Thoracic aorta (tissue), 2 donors: Measurements from ENCODE around the gene SAMD15. TPM values are rescaled to one million over a fixed set of nuclear protein-coding genes. Genes with fewer than 3 reads are reported as not detected.

Source experiments
- ATAC-seq: fragments of 150-250 bp; one replicate; pipeline ENCODE4 v1.8.0; 2017; ENCODE audit warnings: low read depth; ENCODE audit not compliant: insufficient number of reproducible peaks, low FRiP score
- DNase-seq: peaks from one replicate; pipeline ENCODE4 v3.0.0-alpha.2; 2020; ENCODE audit warnings: low spot score
- H3K27ac ChIP-seq, 2 donors: fragments of 200-600 bp; sonication (generic); 1 replicate in 1 of 2; 2 replicates in 1 of 2; pipeline ENCODE4 v1.5.1; 2016; ENCODE audit warnings: mild to moderate bottlenecking in 2 of 2, moderate library complexity in 2 of 2
- H3K27me3 ChIP-seq: fragments of 200-600 bp; sonication (generic); replicated peaks from 2 replicates; pipeline ENCODE4 v1.6.0; 2016; ENCODE audit warnings: mild to moderate bottlenecking; ENCODE audit not compliant: insufficient read depth
- H3K36me3 ChIP-seq: fragments of 200-600 bp; sonication (generic); one replicate; pipeline ENCODE4 v1.5.1; 2016
- H3K4me1 ChIP-seq, 2 donors: fragments of 200-600 bp; sonication (generic); 1 replicate in 1 of 2; 2 replicates in 1 of 2; pipeline versions ENCODE4 v1.5.1 to v1.6.0; 2016; ENCODE audit warnings: low read depth in 2 of 2, mild to moderate bottlenecking in 1 of 2; ENCODE audit not compliant: control insufficient read depth in 1 of 2
- H3K4me3 ChIP-seq: fragments of 200-600 bp; sonication (generic); 2 replicates; pipeline ENCODE4 v1.5.1; 2016; ENCODE audit warnings: mild to moderate bottlenecking
- H3K9me3 ChIP-seq: fragments of 200-600 bp; sonication (generic); 2 replicates; pipeline ENCODE4 v1.5.1; 2016
- total RNA-seq, 2 donors: library from RNA; depleted of rRNA; stranded (reverse); fragments of >200 nt; gene quantifications; one replicate each; pipeline versions ENCODE4 v1.1.0 to v1.2.3, GENCODE V29; 2016
- TF ChIP-seq, protein P1 (sequence below): fragments of 200-600 bp; sonication (generic); IDR thresholded peaks from one replicate; pipeline ENCODE4 v1.5.1; 2019; ENCODE audit warnings: antibody characterized with exemption

The SAMD15 gene
- total RNA-seq, 2 donors from 2014 or later, result 0.14 TPM; not detected in 1

GRCh38 chr14:77424862-77425261 lies 47.7 kb downstream of the SAMD15 start:
- Histone ChIP-seq H3K27ac (no peak overlapping the region), H3K4me1 (no peaks in the 10 kb centered on the region), H3K27me3 (no peaks in the 10 kb centered on the region), H3K9me3 (peaks cover under 1% of the 10 kb centered on the region), H3K36me3 (peaks cover 51% of the 10 kb centered on the region), H3K4me3 (no peak overlapping the region)
- TF ChIP-seq, protein P1, sequence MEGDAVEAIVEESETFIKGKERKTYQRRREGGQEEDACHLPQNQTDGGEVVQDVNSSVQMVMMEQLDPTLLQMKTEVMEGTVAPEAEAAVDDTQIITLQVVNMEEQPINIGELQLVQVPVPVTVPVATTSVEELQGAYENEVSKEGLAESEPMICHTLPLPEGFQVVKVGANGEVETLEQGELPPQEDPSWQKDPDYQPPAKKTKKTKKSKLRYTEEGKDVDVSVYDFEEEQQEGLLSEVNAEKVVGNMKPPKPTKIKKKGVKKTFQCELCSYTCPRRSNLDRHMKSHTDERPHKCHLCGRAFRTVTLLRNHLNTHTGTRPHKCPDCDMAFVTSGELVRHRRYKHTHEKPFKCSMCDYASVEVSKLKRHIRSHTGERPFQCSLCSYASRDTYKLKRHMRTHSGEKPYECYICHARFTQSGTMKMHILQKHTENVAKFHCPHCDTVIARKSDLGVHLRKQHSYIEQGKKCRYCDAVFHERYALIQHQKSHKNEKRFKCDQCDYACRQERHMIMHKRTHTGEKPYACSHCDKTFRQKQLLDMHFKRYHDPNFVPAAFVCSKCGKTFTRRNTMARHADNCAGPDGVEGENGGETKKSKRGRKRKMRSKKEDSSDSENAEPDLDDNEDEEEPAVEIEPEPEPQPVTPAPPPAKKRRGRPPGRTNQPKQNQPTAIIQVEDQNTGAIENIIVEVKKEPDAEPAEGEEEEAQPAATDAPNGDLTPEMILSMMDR, result no peak
- DNase-seq (no peak), ATAC-seq (no peak)

DNA sequence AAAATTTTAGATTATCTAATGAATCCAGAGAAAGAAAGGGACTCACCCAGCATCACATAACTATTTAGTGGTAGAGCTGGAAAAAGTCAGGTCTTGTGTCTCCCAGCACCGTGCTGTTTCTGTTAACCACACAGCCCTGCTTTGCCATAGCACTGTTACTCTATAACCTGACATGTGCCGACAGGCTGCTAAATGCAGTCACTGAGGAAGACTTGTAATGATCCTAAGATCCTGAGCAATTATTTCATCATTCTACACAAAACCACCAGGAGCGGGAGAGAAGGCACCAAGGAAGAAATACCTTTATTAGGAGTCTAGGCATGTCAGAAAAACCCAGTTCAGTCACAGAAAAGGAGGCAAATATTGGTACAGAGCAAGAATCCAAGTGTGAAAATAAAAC lies 49.2 kb downstream of the SAMD15 start:
- no peak for ATAC-seq
- no peaks in the 10 kb centered on the region for H3K4me1 ChIP-seq
- no peak for DNase-seq
- no peak overlapping the region for H3K27ac ChIP-seq
- TF ChIP-seq, protein P1, result no peak
- H3K9me3 ChIP-seq, result no peaks in the 10 kb centered on the region
- H3K4me3 ChIP-seq, result no peak overlapping the region
- H3K27me3 ChIP-seq, result no peaks in the 10 kb centered on the region
- H3K36me3 ChIP-seq, result peaks cover 49% of the 10 kb centered on the region

GRCh38 chr14:77436042-77436441 lies 58.9 kb downstream of the SAMD15 start:
- no peak for ATAC-seq
- no peaks in the 10 kb centered on the region for H3K27me3 ChIP-seq
- no peaks in the 10 kb centered on the region for H3K9me3 ChIP-seq
- no peaks in the 10 kb centered on the region for H3K4me1 ChIP-seq
- peaks cover 33% of the 10 kb centered on the region for H3K36me3 ChIP-seq
- no peak overlapping the region for H3K27ac ChIP-seq
- no peak overlapping the region for H3K4me3 ChIP-seq
- DNase-seq, result no peak
- TF ChIP-seq, protein P1, result no peak

GRCh38 chr14:77438596-77438995 lies 61.4 kb downstream of the SAMD15 start:
- ATAC-seq, result no peak
- Histone ChIP-seq H3K27me3 (no peaks in the 10 kb centered on the region), H3K27ac (no peak overlapping the region), H3K36me3 (peaks cover 49% of the 10 kb centered on the region), H3K9me3 (no peaks in the 10 kb centered on the region), H3K4me3 (no peak overlapping the region), H3K4me1 (no peaks in the 10 kb centered on the region)
- TF ChIP-seq, protein P1, result no peak
- DNase-seq, result no peak

DNA sequence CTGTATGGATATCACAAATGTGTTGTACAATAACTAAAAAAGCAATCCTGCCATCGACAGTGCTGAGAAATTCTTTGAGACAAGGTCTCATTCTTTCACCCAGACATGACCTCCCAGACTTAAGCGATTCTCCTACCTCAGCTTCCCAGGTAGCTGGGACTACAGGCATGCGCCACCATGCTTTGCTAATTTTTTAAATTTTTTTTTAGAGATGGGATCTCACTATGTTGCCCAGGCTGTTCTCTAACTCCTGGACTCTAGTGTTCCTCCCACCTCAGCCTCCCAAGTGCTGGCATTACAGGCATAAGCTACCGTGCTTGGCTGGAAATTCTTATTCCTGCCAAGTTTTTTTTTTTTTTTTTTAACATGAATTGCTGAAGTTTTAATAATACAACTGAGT lies 62.7 kb downstream of the SAMD15 start:
- DNase-seq (no peak), ATAC-seq (no peak)
- Histone ChIP-seq H3K4me3 (no peak overlapping the region), H3K27ac (no peak overlapping the region), H3K36me3 (peaks cover 52% of the 10 kb centered on the region), H3K9me3 (no peaks in the 10 kb centered on the region), H3K4me1 (no peaks in the 10 kb centered on the region), H3K27me3 (no peaks in the 10 kb centered on the region)
- TF ChIP-seq, protein P1, result no peak

Other genes with a start within 250 kb of the SAMD15 start
- gene ZDHHC22, start 235.6 kb upstream of the SAMD15 start, total RNA-seq, result not detected
- gene TMEM63C, start 195.6 kb upstream of the SAMD15 start, total RNA-seq, result under 1 TPM in 1 of 2 donors, not detected in 1; under 0.01 TPM
- not detected for gene NGB, start 106.2 kb upstream of the SAMD15 start, total RNA-seq
- gene POMT2, start 56.5 kb upstream of the SAMD15 start, total RNA-seq, result 10 to 100 TPM; 15.8 to 25.0 TPM
- 10 to 100 TPM in 1 of 2 donors, 1 to 10 TPM in 1; 3.1 to 11.5 TPM for gene GSTZ1, start 56.3 kb upstream of the SAMD15 start, total RNA-seq
- 10 to 100 TPM; 10.0 to 12.0 TPM for gene TMED8, start 285 bp upstream of the SAMD15 start, total RNA-seq
- under 1 TPM in 1 of 2 donors, not detected in 1; 0.92 TPM for gene NOXRED1, start 46.1 kb downstream of the SAMD15 start, total RNA-seq
- gene VIPAS39, start 80.2 kb downstream of the SAMD15 start, total RNA-seq, result 10 to 100 TPM; 20.2 to 21.0 TPM
- gene AHSA1, start 80.7 kb downstream of the SAMD15 start, total RNA-seq, result 100 to 1,000 TPM in 1 of 2 donors, 10 to 100 TPM in 1; 77.7 to 128 TPM
- gene ISM2, start 121.4 kb downstream of the SAMD15 start, total RNA-seq, result not detected
- 10 to 100 TPM; 22.6 to 25.3 TPM for gene SPTLC2, start 239.3 kb downstream of the SAMD15 start, total RNA-seq